GM19025 (cell line): ENCODE results near the gene LYST.
"Not testable (repeated sequence)": the region's sequence is repeated elsewhere in the genome, so short reads cannot be mapped to it uniquely, and the experiment has no call there.

Experiments used
- ATAC-seq: cut with Tn5 transposase; IDR thresholded peaks from one replicate; pipeline ENCODE4 v1.9.1; 2021; ENCODE audit warnings: mild to moderate bottlenecking, low read depth, moderate library complexity; ENCODE audit not compliant: unreplicated experiment

The LYST gene

GRCh38 chr1:235866205-235866912 lies at the start of gene LYST:
TSS of gene LYST (minus strand) at chr1:235866906. CDS start at chr1:235830417, 36,489 bp downstream.
- peak; percentile 44 for ATAC-seq

GRCh38 chr1:235915489-235915888 lies 48.8 kb upstream of the LYST start:
- ATAC-seq: not testable (repeated sequence)

- ATAC-seq: no peak
These were observed 46.6 kb upstream of the LYST start for GRCh38 chr1:235913311-235913710.

- no peak for ATAC-seq
These were observed 45.2 kb upstream of the LYST start for GRCh38 chr1:235911876-235912275.

GRCh38 chr1:235911300-235911662 lies 44.6 kb upstream of the LYST start:
- no peak for ATAC-seq

- no peak for ATAC-seq
These were observed 43.9 kb upstream of the LYST start for GRCh38 chr1:235910357-235911299.

GRCh38 chr1:235908742-235909520 lies 42.2 kb upstream of the LYST start:
- no peak for ATAC-seq

GRCh38 chr1:235907897-235908240 lies 41.2 kb upstream of the LYST start:
- ATAC-seq: no peak

- no peak for ATAC-seq
These were observed 40.6 kb upstream of the LYST start for GRCh38 chr1:235907187-235907896.

- ATAC-seq: no peak
These were observed 39.7 kb upstream of the LYST start for GRCh38 chr1:235906436-235906835.

- ATAC-seq: not testable (repeated sequence)
These were observed 37.1 kb upstream of the LYST start for GRCh38 chr1:235903809-235904208.

GRCh38 chr1:235902677-235903542 lies 36.2 kb upstream of the LYST start:
- ATAC-seq: no peak

- no peak for ATAC-seq
These were observed 34.8 kb upstream of the LYST start for GRCh38 chr1:235901461-235901860.

- ATAC-seq: no peak
These were observed 31.4 kb upstream of the LYST start for GRCh38 chr1:235898126-235898525.

- ATAC-seq: no peak
These were observed 27.1 kb upstream of the LYST start for GRCh38 chr1:235893840-235894239.

- no peak for ATAC-seq
These were observed 26.2 kb upstream of the LYST start for GRCh38 chr1:235892734-235893413.

- ATAC-seq: peak; percentile 33
These were observed 25.5 kb upstream of the LYST start for GRCh38 chr1:235892202-235892601.

GRCh38 chr1:235888119-235888643 lies 21.5 kb upstream of the LYST start:
- ATAC-seq: peak; percentile 71

GRCh38 chr1:235887676-235888075 lies 21.0 kb upstream of the LYST start:
- ATAC-seq: no peak
